GM12865 (cell line): ENCODE measurements around the gene NXPE3.

Experiments
- DNase-seq: peaks from one replicate; pipeline ENCODE4 v3.0.0; 2010; ENCODE audit warnings: low read depth
- H3K4me3 ChIP-seq: 2 replicates; pipeline ENCODE4 v1.5.1; 2011; ENCODE audit warnings: mild to moderate bottlenecking, low read depth, low read length, control low read depth
- TF ChIP-seq, protein P1 (sequence below): IDR thresholded peaks from 2 replicates; pipeline ENCODE4 v1.5.1; 2011; ENCODE audit warnings: low read length, control low read depth, low read depth, inconsistent platforms; ENCODE audit not compliant: insufficient read depth; ENCODE audit errors: missing control alignments

Gene NXPE3

DNA sequence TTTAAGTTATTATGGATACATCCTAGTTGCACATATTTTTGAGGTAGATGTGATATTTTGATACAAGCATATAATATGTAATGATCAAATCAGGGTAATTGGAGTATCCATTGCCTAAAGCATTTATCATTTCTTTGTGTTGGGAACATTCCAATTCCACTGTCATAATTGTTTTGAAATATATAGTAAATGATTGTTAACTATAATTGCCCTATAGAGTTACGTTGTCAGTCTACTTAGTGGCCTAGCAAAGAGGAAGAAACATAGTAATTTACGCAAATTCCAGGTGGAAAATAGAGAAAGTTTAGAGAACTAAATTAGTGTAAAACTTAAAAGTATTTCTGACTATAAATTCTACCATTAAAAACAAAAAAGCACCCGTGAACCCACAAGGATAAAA, 24.9 kb downstream of the NXPE3 start:
- TF ChIP-seq, protein P1, sequence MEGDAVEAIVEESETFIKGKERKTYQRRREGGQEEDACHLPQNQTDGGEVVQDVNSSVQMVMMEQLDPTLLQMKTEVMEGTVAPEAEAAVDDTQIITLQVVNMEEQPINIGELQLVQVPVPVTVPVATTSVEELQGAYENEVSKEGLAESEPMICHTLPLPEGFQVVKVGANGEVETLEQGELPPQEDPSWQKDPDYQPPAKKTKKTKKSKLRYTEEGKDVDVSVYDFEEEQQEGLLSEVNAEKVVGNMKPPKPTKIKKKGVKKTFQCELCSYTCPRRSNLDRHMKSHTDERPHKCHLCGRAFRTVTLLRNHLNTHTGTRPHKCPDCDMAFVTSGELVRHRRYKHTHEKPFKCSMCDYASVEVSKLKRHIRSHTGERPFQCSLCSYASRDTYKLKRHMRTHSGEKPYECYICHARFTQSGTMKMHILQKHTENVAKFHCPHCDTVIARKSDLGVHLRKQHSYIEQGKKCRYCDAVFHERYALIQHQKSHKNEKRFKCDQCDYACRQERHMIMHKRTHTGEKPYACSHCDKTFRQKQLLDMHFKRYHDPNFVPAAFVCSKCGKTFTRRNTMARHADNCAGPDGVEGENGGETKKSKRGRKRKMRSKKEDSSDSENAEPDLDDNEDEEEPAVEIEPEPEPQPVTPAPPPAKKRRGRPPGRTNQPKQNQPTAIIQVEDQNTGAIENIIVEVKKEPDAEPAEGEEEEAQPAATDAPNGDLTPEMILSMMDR: no peak
- DNase-seq: no peak
- H3K4me3 ChIP-seq: no peak overlapping the region

DNA sequence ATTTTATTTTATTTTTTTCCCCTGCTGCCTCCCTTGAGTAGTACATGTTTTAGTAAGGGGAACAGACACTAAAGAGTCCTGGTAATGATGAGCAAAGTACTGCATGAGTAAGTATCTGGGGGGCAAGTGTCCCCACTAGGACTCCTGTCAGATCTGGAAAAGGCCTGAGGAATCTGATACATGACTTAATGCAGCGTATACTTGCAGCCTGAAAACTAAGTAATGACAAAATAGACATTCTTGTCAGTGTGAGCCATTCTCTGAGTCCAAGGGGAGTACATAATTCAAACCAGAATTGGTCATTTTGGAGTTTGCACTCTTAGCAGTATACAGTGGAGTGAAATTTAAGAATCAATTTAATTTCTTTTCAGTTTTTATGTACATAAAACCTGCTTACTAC, 27.5 kb downstream of the NXPE3 start:
- no peak overlapping the region for H3K4me3 ChIP-seq
- no peak for DNase-seq
- TF ChIP-seq, protein P1: no peak

DNA sequence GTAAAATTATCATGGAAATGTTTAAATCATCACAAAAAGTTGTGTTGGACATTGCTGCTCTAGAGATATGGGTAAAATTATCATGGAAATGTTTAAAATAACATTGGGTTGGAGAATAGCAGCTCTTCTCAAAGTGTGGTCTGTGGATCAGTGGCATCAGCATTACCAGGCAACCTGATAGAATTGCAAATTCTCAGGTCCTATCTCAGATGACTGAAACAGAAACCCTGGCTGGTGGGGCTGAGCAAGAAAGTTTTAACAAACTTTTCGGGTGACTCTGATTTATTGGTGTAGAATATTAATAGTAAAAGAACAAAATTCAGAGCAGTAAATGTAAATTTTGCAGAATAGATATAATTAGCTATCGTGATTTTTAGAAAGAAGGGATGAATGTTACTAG, 28.9 kb downstream of the NXPE3 start:
- no peak overlapping the region for H3K4me3 ChIP-seq
- TF ChIP-seq, protein P1: no peak
- peak; percentile 63 for DNase-seq

DNA sequence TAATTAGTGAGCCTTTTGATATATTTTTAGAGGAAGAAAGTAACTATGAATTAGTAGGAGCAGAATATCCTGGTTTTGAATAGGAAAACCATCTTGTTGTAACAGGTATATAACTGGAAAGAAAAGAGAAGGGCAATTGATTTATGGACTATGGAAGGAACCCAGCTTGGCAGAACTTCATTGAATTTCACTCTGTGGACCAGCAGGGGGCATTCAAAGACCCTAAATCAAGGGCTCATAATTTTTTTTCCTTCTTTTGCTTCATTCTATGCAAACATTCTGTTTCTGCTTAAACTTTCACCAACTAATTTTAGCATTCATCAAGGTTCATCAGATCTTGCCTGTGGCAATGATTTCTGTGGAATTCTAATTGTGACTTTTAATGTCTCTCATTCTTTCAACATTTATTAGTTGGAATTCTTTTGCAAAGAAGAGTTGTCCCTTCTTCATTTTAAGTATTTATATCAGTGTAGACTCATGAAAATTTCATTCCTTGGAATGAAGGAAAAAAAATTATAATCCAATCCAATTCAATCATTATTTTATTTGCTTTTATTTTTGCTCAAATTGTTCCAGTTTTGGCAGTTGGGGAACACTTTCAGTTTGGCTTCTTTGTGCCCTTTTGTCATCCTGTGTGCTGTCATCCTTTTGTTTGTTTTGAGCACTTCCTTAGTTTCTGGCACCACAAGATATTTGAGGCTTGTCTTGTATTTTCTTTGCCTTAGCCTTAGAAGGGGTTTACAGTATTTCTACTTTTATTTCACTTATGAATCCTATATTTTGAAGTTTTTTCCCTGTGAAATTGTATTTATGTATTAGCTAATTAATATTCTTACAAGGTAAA, 30.4 kb downstream of the NXPE3 start:
- peak; percentile 65 for DNase-seq
- no peak overlapping the region for H3K4me3 ChIP-seq
- TF ChIP-seq, protein P1: peak; percentile 60

DNA sequence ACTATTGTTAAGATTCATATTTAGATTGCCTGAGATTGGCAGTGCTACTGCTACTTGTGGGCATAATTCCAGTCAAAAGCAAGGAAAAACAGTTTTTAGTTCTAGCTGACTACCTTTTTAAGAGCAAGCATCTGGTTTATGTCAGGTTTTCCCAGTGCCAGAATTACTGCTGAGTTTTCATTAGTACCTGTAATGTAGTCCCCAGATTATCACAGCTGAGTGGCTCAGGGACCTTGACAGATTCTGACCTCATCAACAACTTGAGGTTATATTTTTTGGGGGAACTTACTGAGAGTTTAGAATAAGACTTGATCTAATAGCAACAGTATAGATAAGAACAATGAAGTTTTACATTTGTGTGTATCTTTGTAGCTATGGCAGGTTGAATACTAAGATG, 31.0 kb downstream of the NXPE3 start:
- H3K4me3 ChIP-seq: no peak overlapping the region
- TF ChIP-seq, protein P1: no peak
- DNase-seq: no peak

DNA sequence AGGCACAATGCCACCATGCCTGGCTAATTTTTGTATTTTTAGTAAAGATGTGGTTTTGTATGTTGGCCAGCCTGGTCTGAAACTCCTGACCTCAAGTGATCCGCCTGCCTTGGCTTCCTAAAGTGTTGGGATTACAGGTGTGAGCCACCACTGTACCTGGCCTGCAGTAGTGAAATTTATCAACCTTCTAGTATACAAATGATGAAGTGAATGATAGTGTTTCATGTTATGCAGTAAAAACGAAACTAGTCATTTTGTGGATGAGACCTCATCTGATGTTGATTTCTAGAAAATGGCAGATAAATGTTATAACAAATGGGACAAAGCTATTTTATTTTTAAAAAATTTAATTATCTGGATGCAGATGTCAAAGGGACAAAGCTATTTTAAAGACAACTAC, 32.9 kb downstream of the NXPE3 start:
- TF ChIP-seq, protein P1: no peak
- no peak overlapping the region for H3K4me3 ChIP-seq
- no peak for DNase-seq

DNA sequence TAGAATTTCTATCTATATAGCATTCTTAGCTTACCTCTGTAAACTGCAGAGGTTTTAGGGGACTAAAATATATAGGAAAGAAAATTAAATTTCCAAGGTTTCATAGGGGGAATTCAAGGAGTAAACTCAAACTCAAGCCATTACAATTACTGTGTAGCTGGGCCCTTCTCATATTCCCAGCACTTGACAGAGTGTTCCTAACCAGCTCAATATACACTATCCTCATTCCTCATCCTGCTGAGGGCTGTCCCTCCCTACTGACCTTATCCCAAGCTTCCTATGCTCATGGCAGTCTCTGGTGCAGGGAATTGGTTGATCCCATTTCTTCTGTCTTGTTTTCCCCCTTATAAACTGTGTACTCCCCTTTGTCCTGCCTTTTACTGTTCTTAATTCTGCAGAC, 33.9 kb downstream of the NXPE3 start:
- no peak for DNase-seq
- H3K4me3 ChIP-seq: no peak overlapping the region
- TF ChIP-seq, protein P1: no peak
